ENCODE measurements around the gene WDFY2.

Gene WDFY2

DNA sequence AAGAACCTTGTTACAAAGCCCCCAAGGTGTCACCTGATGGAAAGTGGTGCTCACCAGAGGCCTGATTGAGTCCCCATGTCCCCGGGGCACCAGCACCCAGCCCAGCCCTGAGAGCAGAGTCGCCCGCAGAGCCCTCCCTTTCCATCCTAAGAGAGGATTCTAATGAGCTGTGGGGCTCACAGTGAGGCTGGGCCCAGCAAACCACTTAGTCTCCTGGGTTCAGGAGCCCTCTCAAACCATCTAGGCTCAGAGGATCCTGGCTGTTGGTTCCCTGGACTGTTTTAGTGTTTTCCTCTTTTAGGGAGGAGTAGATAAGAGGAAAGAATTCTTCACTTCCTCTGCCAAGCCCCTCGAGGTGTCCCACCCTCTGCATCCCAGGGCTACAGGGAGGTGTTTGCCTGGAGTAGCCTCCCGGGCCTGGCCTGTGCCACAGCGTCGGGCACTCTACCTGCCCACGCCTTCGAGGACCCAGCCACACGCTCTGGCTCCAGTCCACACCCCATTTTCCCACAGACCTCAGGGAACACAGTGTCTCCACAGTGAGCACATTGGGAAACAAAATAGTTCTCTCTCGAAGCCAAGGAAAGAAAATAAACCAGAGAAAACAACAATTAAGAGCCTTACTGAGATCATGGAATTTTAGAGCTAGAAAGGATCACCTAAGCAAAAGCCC, 185.3 kb downstream of the WDFY2 start:
- DNase-seq (ENCODE audit: low read depth), result no peak
- TF ChIP-seq, protein P1, sequence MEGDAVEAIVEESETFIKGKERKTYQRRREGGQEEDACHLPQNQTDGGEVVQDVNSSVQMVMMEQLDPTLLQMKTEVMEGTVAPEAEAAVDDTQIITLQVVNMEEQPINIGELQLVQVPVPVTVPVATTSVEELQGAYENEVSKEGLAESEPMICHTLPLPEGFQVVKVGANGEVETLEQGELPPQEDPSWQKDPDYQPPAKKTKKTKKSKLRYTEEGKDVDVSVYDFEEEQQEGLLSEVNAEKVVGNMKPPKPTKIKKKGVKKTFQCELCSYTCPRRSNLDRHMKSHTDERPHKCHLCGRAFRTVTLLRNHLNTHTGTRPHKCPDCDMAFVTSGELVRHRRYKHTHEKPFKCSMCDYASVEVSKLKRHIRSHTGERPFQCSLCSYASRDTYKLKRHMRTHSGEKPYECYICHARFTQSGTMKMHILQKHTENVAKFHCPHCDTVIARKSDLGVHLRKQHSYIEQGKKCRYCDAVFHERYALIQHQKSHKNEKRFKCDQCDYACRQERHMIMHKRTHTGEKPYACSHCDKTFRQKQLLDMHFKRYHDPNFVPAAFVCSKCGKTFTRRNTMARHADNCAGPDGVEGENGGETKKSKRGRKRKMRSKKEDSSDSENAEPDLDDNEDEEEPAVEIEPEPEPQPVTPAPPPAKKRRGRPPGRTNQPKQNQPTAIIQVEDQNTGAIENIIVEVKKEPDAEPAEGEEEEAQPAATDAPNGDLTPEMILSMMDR (conservative IDR thresholded peaks at IDR 0.05; ENCODE audit: low read length), result no peak
- no peak overlapping the region for H3K4me3 ChIP-seq (ENCODE audit: low read length)

- TF ChIP-seq, protein P1 (conservative IDR thresholded peaks at IDR 0.05; ENCODE audit: low read length), result no peak
- no peak for DNase-seq (ENCODE audit: low read depth)
- H3K4me3 ChIP-seq (ENCODE audit: low read length), result no peak overlapping the region
These were observed 185.9 kb downstream of the WDFY2 start for GRCh38 chr13:51770160-51770559.

DNA sequence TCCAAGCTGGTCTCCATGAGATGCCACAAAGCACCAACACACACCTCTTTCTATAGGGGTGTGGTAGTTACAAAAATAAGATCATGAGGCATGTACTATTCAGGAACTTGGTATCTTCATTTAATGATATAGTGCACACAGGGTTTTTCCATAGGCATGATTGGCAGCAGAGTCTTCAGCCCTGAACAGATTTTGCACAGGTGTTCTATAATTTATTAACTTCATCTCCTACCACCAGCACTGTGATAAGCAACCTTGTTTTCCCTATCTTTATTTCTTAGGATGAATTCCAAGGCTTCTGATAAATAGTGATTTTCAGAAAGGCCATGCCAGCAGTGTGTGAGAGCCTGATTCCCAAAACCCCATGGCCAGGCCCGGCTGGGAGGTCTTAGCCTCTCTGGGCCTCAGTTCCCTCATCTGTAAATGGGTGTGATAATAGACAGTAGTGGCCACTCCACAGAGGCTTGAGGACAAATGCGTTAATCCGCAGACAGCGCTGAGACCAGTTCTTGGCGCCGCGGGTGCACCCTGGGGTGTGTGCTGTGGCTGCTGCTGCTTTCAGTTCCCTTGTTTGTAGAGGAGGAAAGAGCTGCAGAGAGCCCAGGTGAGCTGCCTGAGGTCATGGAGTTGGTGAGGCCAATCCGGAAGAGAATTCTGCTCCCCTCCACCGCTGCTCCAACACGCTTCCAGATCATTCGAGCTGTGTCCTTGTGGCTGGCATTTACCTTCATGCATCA, 186.6 kb downstream of the WDFY2 start:
- no peak for DNase-seq (ENCODE audit: low read depth)
- TF ChIP-seq, protein P1 (conservative IDR thresholded peaks at IDR 0.05; ENCODE audit: low read length), result no peak
- no peak overlapping the region for H3K4me3 ChIP-seq (ENCODE audit: low read length)

DNA sequence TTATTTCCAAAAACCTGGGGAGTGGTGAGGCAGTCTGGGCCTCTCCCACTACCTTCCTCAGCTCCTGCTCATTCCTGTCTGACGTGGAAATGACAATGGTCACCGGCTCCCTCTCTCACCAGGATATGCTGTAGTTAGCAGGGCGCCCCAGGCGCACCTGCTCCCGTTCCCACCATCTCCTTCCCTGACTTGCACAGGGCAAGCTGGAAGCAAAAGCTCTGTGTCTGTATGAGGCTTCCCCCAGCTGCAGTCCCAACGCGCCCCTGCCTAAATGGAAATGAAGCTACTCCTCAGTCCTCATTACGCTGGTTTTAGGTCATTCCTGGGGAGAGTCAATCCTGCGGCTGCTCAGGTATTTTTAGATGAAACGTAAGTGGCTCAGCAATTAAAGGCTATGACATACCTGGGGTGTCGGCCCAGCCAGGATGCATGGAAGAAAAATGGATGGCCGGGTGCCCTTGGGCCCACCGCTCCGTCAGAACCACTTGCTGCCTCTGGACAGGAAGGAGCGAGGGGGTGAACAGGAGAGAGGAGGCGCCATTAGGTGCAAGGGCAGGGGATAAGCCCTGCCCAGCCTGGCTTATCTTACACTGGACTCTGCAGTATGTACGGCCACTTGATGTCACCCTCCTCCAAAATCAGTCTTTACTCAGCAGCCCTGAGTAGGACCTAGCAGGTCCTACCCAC, 187.3 kb downstream of the WDFY2 start:
- no peak for DNase-seq (ENCODE audit: low read depth)
- no peak overlapping the region for H3K4me3 ChIP-seq (ENCODE audit: low read length)
- TF ChIP-seq, protein P1 (conservative IDR thresholded peaks at IDR 0.05; ENCODE audit: low read length), result no peak

GRCh38 chr13:51772105-51772455, 187.8 kb downstream of the WDFY2 start:
- TF ChIP-seq, protein P1 (conservative IDR thresholded peaks at IDR 0.05; ENCODE audit: low read length), result no peak
- DNase-seq (ENCODE audit: low read depth), result no peak
- H3K4me3 ChIP-seq (ENCODE audit: low read length), result no peak overlapping the region

DNA sequence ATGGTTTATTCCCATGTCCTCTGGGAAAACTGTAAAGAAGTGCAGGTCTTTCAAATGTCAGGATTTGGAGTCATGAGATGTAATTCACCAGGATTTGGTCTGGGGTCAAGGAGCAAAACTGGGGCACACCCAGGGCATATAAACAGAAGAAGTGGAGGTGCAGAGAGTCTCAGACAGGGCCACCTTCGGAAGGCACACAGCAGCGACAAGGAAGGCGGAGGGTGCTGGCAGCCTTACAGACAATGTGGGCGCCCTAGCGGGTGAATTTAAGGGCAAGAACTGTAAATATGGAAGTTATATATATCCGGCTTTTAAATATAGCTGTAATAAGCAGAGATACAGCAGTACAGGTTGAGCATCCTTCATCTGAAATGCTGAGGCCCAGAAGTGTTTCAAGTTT, 188.5 kb downstream of the WDFY2 start:
- TF ChIP-seq, protein P1 (conservative IDR thresholded peaks at IDR 0.05; ENCODE audit: low read length), result no peak
- H3K4me3 ChIP-seq (ENCODE audit: low read length), result no peak overlapping the region
- no peak for DNase-seq (ENCODE audit: low read depth)

Measured in AG10803 (cell line).